Esophagus squamous epithelium (tissue), 5 donors: ENCODE measurements around the gene CAMK4. TPM values are rescaled to one million over a fixed set of nuclear protein-coding genes. Genes with fewer than 3 reads are reported as not detected.
A peak's percentile ranks its signal among the peaks of the same experiment; 100 is the strongest.

ENCODE experiments used
- DNase-seq: peaks from one replicate; lab custom pipeline; 2025; lab: John Stamatoyannopoulos, UW
- H3K27ac ChIP-seq, 4 donors: fragments of 200-600 bp; sonication (generic); one replicate each; pipeline ENCODE4 v1.5.1; 2016 to 2019; ENCODE audit warnings: mild to moderate bottlenecking in 1 of 4
- H3K27me3 ChIP-seq, 4 donors: fragments of 200-600 bp; sonication (generic); 1 replicate in 3 of 4; 2 replicates in 1 of 4; pipeline versions ENCODE4 v1.5.1 to v1.6.0; 2017 to 2021; ENCODE audit warnings: antibody characterized with exemption in 1 of 4
- H3K36me3 ChIP-seq, 3 donors: fragments of 200-600 bp; sonication (generic); one replicate each; pipeline ENCODE4 v1.5.1; 2016 to 2019
- H3K4me1 ChIP-seq, 3 donors: fragments of 200-600 bp; sonication (generic); one replicate each; pipeline ENCODE4 v1.5.1; 2017 to 2019
- H3K4me3 ChIP-seq, 4 donors: fragments of 200-600 bp; sonication (generic); 1 replicate in 3 of 4; 2 replicates in 1 of 4; pipeline ENCODE4 v1.5.1; 2016 to 2019; ENCODE audit warnings: mild to moderate bottlenecking in 2 of 4, moderate library complexity in 1 of 4
- H3K9me3 ChIP-seq, 3 donors: fragments of 200-600 bp; sonication (generic); one replicate each; pipeline ENCODE4 v1.5.1; 2016 to 2019
- POLR2A ChIP-seq, 4 donors: fragments of 450-650 bp; IDR thresholded peaks; one replicate each; pipeline ENCODE4 v1.6.1; 2017; ENCODE audit warnings: antibody characterized with exemption in 4 of 4, mild to moderate bottlenecking in 4 of 4, moderate library complexity in 3 of 4
- WGBS, 2 donors: methylation state at CpG; one replicate each; pipeline ENCODE4 v1.1.5; 2018; 5-methylcytosine and 5-hydroxymethylcytosine counted together
- intact Hi-C: fragments of 100-400 bp; cut with DNase I; formaldehyde crosslinking; loops from one replicate; pipeline ENCODE4 v1.15.0; 2022
- total RNA-seq, 4 donors: library from RNA; depleted of rRNA; stranded (reverse); fragments of >200 nt; gene quantifications; one replicate each; pipeline ENCODE4 v1.1.0, GENCODE V29; 2016
- TF ChIP-seq, protein P1 (sequence below), 6 experiments: fragments of 450-650 bp in 4 of 6; fragments of 200-600 bp in 2 of 6; sonication (generic) in 2 of 6; IDR thresholded peaks; one replicate each; pipeline ENCODE4 v1.5.1; 2016 to 2019; ENCODE audit warnings: antibody characterized with exemption in 6 of 6, mild to moderate bottlenecking in 4 of 6, moderate library complexity in 4 of 6
- donor health status: DM: yes; HTN: yes; CAD: no.

Gene CAMK4
- total RNA-seq, 4 donors from 2014 or later = 1.5 to 3.2 (median 2.6) TPM

DNA sequence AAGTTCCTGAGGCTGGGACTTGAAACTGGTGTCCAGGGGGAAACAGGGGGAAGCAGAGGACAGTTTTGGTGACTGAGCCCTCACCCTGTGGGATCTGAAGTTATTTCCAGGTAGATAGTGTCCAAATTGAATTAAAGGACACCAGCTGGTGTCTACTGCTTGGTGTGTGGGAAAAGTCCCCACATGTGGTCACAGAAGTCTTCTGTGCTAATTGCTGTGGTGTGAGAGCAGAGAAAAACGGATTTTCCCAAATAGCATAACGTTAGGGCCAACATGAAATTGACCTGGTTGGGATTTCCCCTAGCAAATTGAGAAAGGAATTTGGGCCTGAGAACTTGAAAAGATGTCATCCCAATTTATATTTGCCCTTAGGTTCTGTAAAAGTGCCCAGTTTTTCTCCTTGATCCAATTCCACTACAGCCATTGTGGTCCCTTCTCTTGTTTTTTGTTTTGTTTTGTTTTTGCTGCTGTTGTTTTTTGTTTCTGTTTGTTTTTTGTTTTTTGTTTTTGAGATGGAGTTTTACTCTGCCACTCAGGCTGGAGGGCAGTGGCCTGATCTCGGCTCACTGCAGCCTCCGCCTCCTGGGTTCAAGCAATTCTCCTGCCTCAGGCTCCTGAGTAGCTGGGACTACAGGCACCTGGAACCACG lies 293.8 kb downstream of the CAMK4 start:
- Histone ChIP-seq H3K9me3 (no peaks in the 10 kb centered on the region), H3K4me1 (peaks cover 0 to 21% (median 0%) of the 10 kb centered on the region in 3 donors), H3K36me3 (no peaks in the 10 kb centered on the region), H3K4me3 (no peak overlapping the region), H3K27ac (no peak overlapping the region), H3K27me3 (peaks cover 0 to 7% (median 0%) of the 10 kb centered on the region in 4 donors)
- no peak for DNase-seq
- intact Hi-C loops = no loop called here
- 80 to 91% methylated on average over 5 of the region's 5 CpGs for WGBS, 2 donors
- no peak for TF ChIP-seq POLR2A (IDR thresholded peaks at IDR 0.05)
- TF ChIP-seq, protein P1, sequence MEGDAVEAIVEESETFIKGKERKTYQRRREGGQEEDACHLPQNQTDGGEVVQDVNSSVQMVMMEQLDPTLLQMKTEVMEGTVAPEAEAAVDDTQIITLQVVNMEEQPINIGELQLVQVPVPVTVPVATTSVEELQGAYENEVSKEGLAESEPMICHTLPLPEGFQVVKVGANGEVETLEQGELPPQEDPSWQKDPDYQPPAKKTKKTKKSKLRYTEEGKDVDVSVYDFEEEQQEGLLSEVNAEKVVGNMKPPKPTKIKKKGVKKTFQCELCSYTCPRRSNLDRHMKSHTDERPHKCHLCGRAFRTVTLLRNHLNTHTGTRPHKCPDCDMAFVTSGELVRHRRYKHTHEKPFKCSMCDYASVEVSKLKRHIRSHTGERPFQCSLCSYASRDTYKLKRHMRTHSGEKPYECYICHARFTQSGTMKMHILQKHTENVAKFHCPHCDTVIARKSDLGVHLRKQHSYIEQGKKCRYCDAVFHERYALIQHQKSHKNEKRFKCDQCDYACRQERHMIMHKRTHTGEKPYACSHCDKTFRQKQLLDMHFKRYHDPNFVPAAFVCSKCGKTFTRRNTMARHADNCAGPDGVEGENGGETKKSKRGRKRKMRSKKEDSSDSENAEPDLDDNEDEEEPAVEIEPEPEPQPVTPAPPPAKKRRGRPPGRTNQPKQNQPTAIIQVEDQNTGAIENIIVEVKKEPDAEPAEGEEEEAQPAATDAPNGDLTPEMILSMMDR (IDR thresholded peaks at IDR 0.05) = no peak

DNA sequence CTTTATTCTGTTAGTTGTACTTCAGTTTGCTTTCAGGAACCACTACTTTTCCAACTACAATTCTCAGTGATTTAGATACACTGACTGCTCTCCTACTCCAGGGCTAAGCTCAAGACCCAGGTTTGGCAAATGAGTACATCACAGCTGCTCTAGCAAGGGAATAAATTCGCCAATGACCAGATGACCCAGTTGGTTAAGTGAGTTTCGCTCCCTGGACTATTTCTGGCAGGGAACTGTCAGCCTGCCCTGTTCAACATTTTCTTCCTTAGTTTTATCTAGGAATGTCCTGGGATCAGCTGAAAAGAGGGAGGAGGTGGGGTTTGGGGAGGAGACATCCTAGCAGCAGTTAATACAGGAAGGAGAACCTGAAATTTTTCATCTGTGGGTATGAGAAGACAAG lies 294.6 kb downstream of the CAMK4 start:
- intact Hi-C loops = no loop called here
- H3K27me3 ChIP-seq = peaks cover 0 to 7% (median 0%) of the 10 kb centered on the region in 4 donors
- no peak overlapping the region for H3K4me3 ChIP-seq
- TF ChIP-seq POLR2A (IDR thresholded peaks at IDR 0.05) = no peak
- TF ChIP-seq, protein P1 (IDR thresholded peaks at IDR 0.05) = no peak
- 79 to 96% methylated on average over 2 of the region's 2 CpGs for WGBS, 2 donors
- H3K36me3 ChIP-seq = no peaks in the 10 kb centered on the region
- DNase-seq = no peak
- H3K9me3 ChIP-seq = no peaks in the 10 kb centered on the region
- peaks cover 0 to 14% (median 0%) of the 10 kb centered on the region in 3 donors for H3K4me1 ChIP-seq
- no peak overlapping the region for H3K27ac ChIP-seq

DNA sequence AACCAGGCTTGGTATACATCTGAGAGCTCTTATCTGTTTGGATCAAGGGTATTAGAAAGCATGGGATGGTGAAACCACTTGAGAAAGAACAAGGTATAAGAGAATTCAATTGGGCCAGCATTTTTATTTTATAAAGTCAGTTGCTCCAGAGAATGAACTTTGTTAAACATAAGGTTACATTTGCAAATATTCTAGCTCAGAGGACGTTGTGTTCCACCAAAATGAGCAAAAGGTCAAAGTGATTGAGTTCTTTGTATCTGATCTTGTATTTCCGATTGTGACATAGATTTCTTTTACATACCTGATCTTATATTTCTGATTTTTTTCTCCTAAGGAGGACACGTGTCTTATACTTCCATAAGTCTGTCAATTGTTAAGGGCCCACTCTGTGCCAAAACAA lies 296.7 kb downstream of the CAMK4 start:
- Histone ChIP-seq H3K4me1 (peaks cover 0 to 14% (median 0%) of the 10 kb centered on the region in 3 donors), H3K27me3 (peaks cover 0 to 7% (median 0%) of the 10 kb centered on the region in 4 donors), H3K27ac (no peak overlapping the region), H3K36me3 (no peaks in the 10 kb centered on the region), H3K4me3 (no peak overlapping the region), H3K9me3 (no peaks in the 10 kb centered on the region)
- 62 to 70% methylated on average over 3 of the region's 3 CpGs for WGBS, 2 donors
- no peak for DNase-seq
- intact Hi-C loops = no loop called here
- TF ChIP-seq, protein P1 (IDR thresholded peaks at IDR 0.05) = no peak
- TF ChIP-seq POLR2A (IDR thresholded peaks at IDR 0.05) = no peak

DNA sequence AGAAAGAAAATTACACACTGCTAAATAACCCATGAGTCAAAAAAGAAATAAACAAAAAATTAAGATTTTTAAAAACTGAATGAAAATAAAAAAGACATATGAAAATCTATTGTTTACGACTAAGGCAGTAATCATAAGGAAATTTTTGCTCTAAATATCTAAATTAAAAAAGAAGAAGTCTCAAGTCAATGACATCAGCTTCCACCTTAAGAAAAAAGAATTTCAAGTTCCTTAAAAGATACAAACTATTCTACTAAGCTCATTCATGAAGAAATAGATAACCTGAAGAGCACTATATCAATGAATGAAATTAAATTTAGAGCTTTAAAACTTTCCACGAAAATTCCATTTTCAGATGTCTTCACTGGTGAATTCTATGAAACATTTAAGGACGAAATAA lies 303.9 kb downstream of the CAMK4 start:
- TF ChIP-seq POLR2A (IDR thresholded peaks at IDR 0.05) = no peak
- TF ChIP-seq, protein P1 (IDR thresholded peaks at IDR 0.05) = no peak
- no peak overlapping the region for H3K27ac ChIP-seq
- H3K27me3 ChIP-seq = no peaks in the 10 kb centered on the region
- DNase-seq = no peak
- H3K9me3 ChIP-seq = no peaks in the 10 kb centered on the region
- no peaks in the 10 kb centered on the region for H3K36me3 ChIP-seq
- H3K4me3 ChIP-seq = no peak overlapping the region
- WGBS, 2 donors = 89% methylated on average over 3 of the region's 3 CpGs
- peaks cover 0 to 7% (median 0%) of the 10 kb centered on the region in 3 donors for H3K4me1 ChIP-seq
- intact Hi-C loops = no loop called here

DNA sequence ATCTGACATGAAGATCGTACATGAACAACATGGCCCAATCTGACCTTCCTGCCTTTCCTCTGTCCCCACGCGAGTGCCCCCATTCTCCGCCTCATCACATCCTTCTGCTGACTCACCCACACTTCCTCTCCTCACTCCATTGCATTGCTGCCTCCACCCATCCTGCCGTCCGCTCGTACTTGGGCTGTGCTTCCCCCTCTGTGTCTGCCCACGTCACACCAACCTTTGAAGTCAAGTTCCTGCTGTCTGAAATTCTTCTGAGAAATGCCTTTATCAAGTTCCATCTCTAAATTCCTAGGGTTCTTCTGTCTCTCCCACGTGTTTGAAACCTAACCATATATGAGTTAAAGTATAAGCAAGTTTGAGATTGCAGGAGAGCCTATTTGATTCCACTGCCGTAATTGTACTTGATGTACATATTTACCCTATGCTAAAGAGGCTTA lies 306.1 kb downstream of the CAMK4 start:
- H3K4me1 ChIP-seq = peaks cover 0 to 8% (median 0%) of the 10 kb centered on the region in 3 donors
- H3K9me3 ChIP-seq = no peaks in the 10 kb centered on the region
- peak; percentile 46 for DNase-seq
- WGBS, 2 donors = 20 to 26% methylated on average over 10 of the region's 10 CpGs
- H3K27me3 ChIP-seq = no peaks in the 10 kb centered on the region
- peak overlapping the region in 1 of 4 donors; percentile 26 for H3K27ac ChIP-seq
- intact Hi-C loops = no loop called here
- TF ChIP-seq, protein P1 (IDR thresholded peaks at IDR 0.05) = no peak
- TF ChIP-seq POLR2A (IDR thresholded peaks at IDR 0.05) = no peak
- H3K36me3 ChIP-seq = no peaks in the 10 kb centered on the region
- no peak overlapping the region for H3K4me3 ChIP-seq
